Central memory CD8-positive, alpha-beta T cell (primary cell): ENCODE data around the gene USP31.
"Not testable (repeated sequence)": the region's sequence is repeated elsewhere in the genome, so short reads cannot be mapped to it uniquely, and the experiment has no call there.

Source experiments
- ATAC-seq: fragments of 150-1000 bp; cut with Tn5 transposase; replicated peaks from 2 replicates; pipeline ENCODE4 v1.10.0; 2022; ENCODE audit warnings: mild to moderate bottlenecking, moderate FRiP score, moderate number of reproducible peaks; ENCODE audit not compliant: poor library complexity, severe bottlenecking; ENCODE audit errors: extremely low read depth
- DNase-seq, 2 donors: peaks; one replicate each; pipeline ENCODE4 v3.0.0; 2021; ENCODE audit warnings: low spot score in 2 of 2
- H3K27ac Mint-ChIP-seq: one replicate; pipeline ENCODE4 v1.8.0; 2022; ENCODE audit warnings: low read depth, mild to moderate bottlenecking, moderate library complexity, mixed read lengths
- H3K27me3 Mint-ChIP-seq: one replicate; pipeline ENCODE4 v1.8.0; 2022; ENCODE audit warnings: mixed read lengths
- H3K36me3 Mint-ChIP-seq: one replicate; pipeline ENCODE4 v1.8.0; 2022; ENCODE audit warnings: mild to moderate bottlenecking, moderate library complexity, mixed read lengths; ENCODE audit not compliant: insufficient read depth
- H3K4me1 Mint-ChIP-seq: one replicate; pipeline ENCODE4 v1.8.0; 2022; ENCODE audit warnings: mixed read lengths
- H3K4me3 Mint-ChIP-seq: one replicate; pipeline ENCODE4 v1.8.0; 2022; ENCODE audit warnings: mild to moderate bottlenecking, moderate library complexity, mixed read lengths
- H3K9me3 Mint-ChIP-seq: one replicate; pipeline ENCODE4 v1.8.0; 2022; ENCODE audit warnings: mixed read lengths

USP31 gene

DNA sequence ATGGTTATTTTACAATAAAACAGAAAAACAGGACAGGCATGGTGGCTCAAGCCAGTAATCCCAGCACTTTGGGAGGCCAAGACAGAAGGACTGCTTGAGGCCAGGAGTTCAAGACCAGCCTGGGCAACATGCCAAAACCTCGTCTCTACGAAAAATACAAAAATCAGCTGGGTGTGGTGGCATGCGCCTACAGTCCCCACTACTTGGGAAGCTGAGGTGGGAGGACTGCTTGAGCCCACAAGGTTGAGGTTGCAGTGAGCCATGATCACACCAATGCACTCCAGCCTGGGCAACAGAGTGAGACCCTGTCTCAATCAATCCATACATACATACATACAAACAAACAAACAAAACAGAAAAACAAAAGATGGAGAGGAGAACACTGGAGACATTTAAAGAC is 45.6 kb downstream of the USP31 start:
- Mint-ChIP-seq H3K36me3 (peaks cover 5% of the 10 kb centered on the region), H3K27ac (no peak overlapping the region), H3K4me1 (no peaks in the 10 kb centered on the region), H3K4me3 (no peak overlapping the region), H3K9me3 (no peaks in the 10 kb centered on the region), H3K27me3 (no peaks in the 10 kb centered on the region)
- no peak for DNase-seq
- ATAC-seq: no peak

DNA sequence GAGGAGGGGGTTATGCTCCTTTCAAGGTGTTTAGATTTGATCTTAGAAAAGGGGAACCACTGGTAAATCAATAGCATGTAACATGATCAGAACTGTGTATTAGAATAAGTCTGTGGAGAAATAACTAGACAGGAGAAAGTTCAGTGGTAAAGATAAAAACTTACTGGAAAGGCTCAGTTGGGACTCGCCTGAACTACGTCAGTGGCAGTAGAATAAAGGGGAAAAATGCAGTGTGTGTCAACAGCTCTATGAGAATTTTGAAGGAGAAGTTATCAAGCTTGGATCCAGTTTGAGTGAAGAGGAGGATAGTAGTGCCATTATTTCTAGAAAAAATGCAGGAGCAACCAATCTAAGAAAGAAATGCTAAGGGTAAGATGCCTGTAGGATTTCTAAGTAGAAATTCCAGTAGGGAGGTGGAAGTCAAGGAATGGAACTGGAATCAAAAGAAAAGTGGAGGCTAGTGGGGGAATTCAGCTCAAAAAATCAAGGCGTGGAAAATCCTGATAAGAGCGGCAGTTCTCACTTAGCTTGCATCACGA is 48.2 kb downstream of the USP31 start:
- Mint-ChIP-seq H3K9me3 (no peaks in the 10 kb centered on the region), H3K4me3 (no peak overlapping the region), H3K27me3 (no peaks in the 10 kb centered on the region), H3K27ac (no peak overlapping the region), H3K4me1 (peaks cover 11% of the 10 kb centered on the region), H3K36me3 (peaks cover 5% of the 10 kb centered on the region)
- DNase-seq (no peak), ATAC-seq (no peak)

DNA sequence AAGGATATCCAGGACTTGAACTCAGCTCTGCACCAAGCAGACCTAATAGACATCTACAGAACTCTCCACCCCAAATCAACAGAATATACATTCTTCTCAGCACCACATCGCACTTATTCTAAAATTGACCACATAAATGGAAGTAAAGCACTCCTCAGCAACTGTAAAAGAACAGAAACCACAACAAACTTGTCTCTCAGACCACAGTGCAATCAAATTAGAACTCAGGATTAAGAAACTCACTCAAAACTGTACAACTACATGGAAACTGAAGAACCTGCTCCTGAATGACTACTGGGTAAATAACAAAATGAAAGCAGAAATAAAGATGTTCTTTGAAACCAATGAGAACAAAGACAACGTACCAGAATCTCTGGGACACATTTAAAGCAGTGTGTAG is 52.8 kb downstream of the USP31 start:
- ATAC-seq, H3K9me3 Mint-ChIP-seq, DNase-seq, H3K36me3 Mint-ChIP-seq, H3K27me3 Mint-ChIP-seq: not testable (repeated sequence)
- peak overlapping the region; percentile 88 for H3K27ac Mint-ChIP-seq
- H3K4me3 Mint-ChIP-seq: peak overlapping the region; percentile 53
- peaks cover 27% of the 10 kb centered on the region for H3K4me1 Mint-ChIP-seq

DNA sequence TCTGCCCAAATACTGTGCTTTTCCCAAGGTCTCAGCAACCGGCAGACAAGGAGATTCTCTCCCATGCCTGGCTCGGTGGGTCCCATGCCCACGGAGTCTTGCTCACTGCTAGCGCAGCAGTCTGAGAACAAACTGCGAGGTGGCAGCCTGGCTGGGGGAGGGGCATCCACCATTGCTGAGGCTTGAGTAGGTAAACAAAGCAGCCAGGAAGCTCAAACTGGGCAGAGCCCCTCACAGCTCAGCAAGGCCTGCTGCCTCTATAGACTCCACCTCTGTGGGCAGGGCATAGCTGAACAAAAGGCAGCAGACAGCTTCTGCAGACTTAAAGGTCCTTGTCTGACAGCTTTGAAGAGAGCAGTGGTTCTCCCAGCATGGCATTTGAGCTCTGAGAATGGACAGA is 55.1 kb downstream of the USP31 start:
- H3K27ac Mint-ChIP-seq: not testable (repeated sequence)

DNA sequence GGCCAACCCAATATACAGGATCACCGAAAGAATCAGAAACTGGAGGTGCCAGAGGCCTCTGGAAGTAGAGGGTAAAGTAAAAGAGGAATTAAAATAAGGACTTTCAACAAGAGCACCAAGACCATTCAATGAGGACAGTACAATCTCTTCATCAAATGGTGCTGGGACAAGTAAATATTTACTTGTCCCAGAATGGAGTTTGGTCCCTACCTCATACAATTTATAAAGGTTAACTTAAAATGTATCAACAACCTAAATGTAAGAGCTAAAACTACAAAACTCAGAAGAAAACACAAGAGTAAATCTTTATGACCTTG is 56.5 kb downstream of the USP31 start:
- H3K4me1 Mint-ChIP-seq: peaks cover 27% of the 10 kb centered on the region
- H3K9me3 Mint-ChIP-seq: no peaks in the 10 kb centered on the region
- no peaks in the 10 kb centered on the region for H3K27me3 Mint-ChIP-seq
- no peak for ATAC-seq
- H3K36me3 Mint-ChIP-seq: peaks cover 5% of the 10 kb centered on the region
- no peak overlapping the region for H3K27ac Mint-ChIP-seq
- no peak overlapping the region for H3K4me3 Mint-ChIP-seq
- no peak for DNase-seq

More for the DNA sequence above, 55.1 kb downstream of the USP31 start:
- H3K4me3 Mint-ChIP-seq, H3K9me3 Mint-ChIP-seq, ATAC-seq, DNase-seq, H3K27me3 Mint-ChIP-seq, H3K36me3 Mint-ChIP-seq: not testable (repeated sequence)
- peaks cover 27% of the 10 kb centered on the region for H3K4me1 Mint-ChIP-seq

DNA sequence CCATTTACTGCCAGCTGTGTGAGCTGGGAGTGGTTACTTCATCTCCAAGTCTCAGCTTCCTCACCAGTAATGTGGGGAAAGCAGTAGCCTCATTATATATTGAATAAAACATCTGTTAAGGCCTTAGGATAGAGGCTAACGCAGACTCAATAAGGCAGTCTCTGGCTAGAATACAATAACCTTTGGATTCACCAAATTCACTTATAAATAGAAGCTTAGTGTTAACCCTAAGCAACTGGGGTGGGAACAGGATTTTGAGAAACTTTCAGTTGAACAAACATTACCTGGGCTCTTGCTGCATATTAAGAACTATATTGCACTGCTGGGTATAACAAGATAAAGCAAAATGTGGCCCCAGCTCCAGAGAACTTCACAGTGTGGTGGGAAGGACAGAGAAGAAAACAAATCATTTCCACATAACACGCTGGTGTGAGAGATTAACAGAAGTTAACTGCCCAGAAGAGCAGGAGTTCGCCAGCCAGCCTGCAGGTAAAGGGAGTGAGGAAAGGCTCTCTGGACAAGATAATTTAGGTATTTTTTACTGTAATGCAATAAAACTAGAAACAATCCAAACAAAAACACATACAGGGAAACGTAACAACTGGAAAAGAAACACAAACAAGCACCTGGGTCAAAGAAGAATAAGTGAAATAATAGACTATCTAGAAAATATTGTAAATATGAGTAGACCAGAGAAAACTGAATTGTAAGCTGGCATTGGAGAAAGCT is 57.0 kb downstream of the USP31 start:
- no peaks in the 10 kb centered on the region for H3K27me3 Mint-ChIP-seq
- DNase-seq (no peak), ATAC-seq (no peak)
- no peak overlapping the region for H3K4me3 Mint-ChIP-seq
- H3K9me3 Mint-ChIP-seq: no peaks in the 10 kb centered on the region
- H3K36me3 Mint-ChIP-seq: peaks cover 5% of the 10 kb centered on the region
- H3K27ac Mint-ChIP-seq: no peak overlapping the region
- H3K4me1 Mint-ChIP-seq: peaks cover 27% of the 10 kb centered on the region

DNA sequence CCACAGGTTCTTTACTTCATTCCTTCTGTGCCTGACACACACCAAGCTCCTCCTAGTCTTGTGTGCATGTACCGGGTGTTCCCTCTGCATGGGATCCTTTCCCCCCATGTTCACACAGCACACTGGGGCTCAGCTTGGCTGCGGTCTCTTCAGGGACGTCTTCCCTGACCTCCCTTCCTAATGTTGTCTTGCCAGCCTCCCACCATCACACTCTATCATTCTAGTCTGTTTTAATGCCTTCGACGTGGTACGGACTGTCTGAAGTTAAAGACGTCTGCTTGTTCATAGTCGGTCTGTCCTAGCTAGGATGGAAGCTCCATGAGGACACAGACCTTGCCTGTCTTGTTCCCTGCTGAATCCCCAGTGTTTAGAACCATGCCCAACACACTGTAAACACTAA is 60.1 kb downstream of the USP31 start:
- peaks cover 6% of the 10 kb centered on the region for H3K36me3 Mint-ChIP-seq
- no peaks in the 10 kb centered on the region for H3K4me1 Mint-ChIP-seq
- no peaks in the 10 kb centered on the region for H3K27me3 Mint-ChIP-seq
- no peak overlapping the region for H3K27ac Mint-ChIP-seq
- no peak overlapping the region for H3K4me3 Mint-ChIP-seq
- DNase-seq (no peak), ATAC-seq (no peak)
- H3K9me3 Mint-ChIP-seq: no peaks in the 10 kb centered on the region

DNA sequence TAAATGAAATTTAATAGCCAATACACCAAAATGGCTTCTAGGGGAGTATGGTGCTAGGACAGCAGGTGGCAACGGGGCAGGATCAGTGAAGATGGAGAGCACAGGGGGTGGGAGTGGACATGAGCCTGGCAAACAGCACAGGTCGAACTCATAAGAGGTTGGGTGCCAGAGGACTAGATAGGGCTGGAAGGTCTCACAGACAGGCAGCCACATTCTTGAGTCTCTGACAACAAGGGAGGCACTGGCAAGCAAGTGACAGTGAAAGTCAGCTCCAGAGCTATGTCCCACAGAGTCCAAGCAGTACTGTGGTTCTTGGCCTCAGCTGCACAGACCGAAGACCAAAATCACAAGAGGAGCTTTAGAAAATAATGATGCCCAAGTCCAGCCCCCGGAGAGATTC is 61.2 kb downstream of the USP31 start:
- no peak for ATAC-seq
- H3K36me3 Mint-ChIP-seq: peaks cover 6% of the 10 kb centered on the region
- H3K4me1 Mint-ChIP-seq: no peaks in the 10 kb centered on the region
- no peak for DNase-seq
- H3K27me3 Mint-ChIP-seq: no peaks in the 10 kb centered on the region
- no peak overlapping the region for H3K4me3 Mint-ChIP-seq
- H3K9me3 Mint-ChIP-seq: no peaks in the 10 kb centered on the region
- no peak overlapping the region for H3K27ac Mint-ChIP-seq

DNA sequence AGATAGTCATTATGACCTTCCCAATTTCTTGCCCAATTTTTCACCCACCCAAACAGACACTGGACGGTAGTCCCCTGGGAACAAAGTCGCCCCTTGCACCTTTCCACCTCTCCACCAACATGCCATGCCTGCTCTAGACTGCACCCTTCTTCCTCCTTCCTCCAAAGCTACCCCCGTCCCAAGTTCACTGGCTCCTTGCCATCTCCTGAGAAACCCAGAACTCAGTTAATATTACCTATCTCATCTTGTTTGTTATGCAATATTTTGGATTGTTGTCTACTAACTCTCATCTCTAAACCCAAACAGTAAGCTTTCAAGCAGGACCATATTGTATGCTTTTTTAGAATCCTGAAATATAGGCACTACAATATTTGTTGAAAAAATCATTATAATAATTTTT is 63.3 kb downstream of the USP31 start:
- H3K9me3 Mint-ChIP-seq: no peaks in the 10 kb centered on the region
- H3K4me1 Mint-ChIP-seq: no peaks in the 10 kb centered on the region
- no peak overlapping the region for H3K27ac Mint-ChIP-seq
- H3K36me3 Mint-ChIP-seq: peaks cover 10% of the 10 kb centered on the region
- ATAC-seq: no peak
- H3K27me3 Mint-ChIP-seq: no peaks in the 10 kb centered on the region
- DNase-seq: no peak
- no peak overlapping the region for H3K4me3 Mint-ChIP-seq

DNA sequence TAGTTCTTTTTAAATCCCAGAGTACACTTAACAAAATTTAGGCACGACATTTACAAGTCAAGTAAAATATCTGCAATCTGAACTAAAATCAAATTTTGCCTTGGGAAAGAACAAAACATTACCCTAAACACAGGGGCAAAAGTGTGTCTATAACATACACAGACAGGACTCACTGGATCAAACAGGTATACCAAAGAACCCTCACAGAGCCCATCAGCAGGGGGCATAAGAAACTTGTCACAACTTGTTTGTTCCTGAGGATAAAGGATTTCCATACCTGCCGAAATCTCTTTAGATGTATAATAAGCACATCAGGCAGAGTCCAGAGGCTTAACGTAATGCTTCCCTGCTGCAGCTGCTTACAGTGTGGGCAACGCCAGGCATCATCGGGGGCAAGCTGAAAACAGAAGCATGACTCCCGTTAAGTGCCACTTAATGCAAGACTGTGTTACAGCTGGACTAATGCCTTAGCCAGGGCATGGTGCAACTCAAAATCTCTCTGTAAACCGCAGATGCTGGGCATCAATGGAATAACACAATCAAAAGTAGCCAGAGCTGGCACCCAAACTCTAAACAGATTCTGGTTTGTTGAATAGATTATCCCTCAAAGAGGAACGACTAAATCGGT is 67.0 kb downstream of the USP31 start:
- Mint-ChIP-seq H3K4me1 (no peaks in the 10 kb centered on the region), H3K9me3 (no peaks in the 10 kb centered on the region), H3K27me3 (no peaks in the 10 kb centered on the region), H3K36me3 (peaks cover 11% of the 10 kb centered on the region), H3K4me3 (no peak overlapping the region), H3K27ac (no peak overlapping the region)
- ATAC-seq: no peak
- no peak for DNase-seq

DNA sequence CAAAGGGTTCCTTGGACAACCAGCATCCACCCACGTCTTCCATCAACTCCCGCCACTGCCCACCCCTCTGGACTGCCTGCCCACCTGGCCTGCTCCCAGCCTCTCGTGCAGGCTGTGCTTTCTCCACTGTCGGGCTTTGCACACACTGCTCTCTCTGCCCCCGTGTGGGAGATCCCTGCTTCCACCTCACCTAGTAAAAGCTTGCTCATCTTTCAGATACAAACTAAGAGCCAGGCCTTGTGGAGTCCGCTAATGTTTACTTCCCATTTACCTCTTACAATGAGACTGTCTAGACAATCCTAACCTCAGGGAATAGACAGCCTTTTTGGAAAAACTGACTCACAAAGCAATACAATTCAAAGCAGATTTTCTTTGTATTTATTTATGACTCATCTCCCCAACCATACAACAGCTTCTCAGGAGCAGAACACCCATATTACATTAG is 67.6 kb downstream of the USP31 start:
- Mint-ChIP-seq H3K9me3 (no peaks in the 10 kb centered on the region), H3K27me3 (no peaks in the 10 kb centered on the region), H3K27ac (no peak overlapping the region), H3K4me1 (no peaks in the 10 kb centered on the region), H3K4me3 (no peak overlapping the region), H3K36me3 (peaks cover 11% of the 10 kb centered on the region)
- DNase-seq (no peak), ATAC-seq (no peak)

DNA sequence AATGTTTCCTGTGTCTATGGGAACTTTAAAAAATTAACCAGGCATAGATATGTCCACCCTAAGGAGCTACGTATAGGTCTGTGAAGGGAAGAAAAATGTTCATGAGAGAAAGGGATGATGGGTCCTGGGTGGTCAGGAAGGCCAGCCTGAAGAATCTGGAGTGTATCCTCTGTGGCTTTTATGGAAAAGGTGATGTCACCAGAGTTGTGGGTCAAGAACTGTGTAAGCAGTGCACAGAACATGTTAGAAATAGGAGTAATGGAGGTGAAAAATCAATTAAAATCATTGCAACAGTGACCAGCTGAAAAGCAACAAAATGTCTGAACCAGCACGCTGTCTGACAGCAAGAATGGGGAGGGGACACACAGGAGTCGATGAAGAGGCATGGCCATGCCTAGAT is 68.5 kb downstream of the USP31 start:
- H3K9me3 Mint-ChIP-seq: no peaks in the 10 kb centered on the region
- no peaks in the 10 kb centered on the region for H3K4me1 Mint-ChIP-seq
- no peak for DNase-seq
- ATAC-seq: no peak
- peaks cover 10% of the 10 kb centered on the region for H3K36me3 Mint-ChIP-seq
- no peak overlapping the region for H3K27ac Mint-ChIP-seq
- H3K27me3 Mint-ChIP-seq: no peaks in the 10 kb centered on the region
- no peak overlapping the region for H3K4me3 Mint-ChIP-seq

DNA sequence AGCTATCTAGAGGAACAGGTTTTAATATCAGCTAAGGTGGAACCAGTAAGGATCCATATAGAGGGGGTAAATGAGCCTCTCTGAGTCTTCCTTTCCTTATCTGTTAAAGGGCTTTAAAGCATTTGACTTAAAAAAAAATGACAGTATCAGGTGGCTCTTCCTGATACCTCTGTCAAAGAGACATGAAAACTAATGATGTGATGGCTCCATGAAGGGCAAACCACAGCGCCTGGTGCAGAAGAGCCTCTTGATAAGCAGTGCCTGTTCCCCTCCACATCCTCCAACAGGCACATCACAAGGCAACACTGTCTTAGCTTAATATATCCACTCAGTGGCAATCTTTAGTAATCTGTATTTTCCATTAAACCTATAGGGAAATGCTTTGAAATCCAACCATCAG is 68.9 kb downstream of the USP31 start:
- Mint-ChIP-seq H3K4me3 (no peak overlapping the region), H3K36me3 (peaks cover 10% of the 10 kb centered on the region), H3K27ac (no peak overlapping the region), H3K4me1 (no peaks in the 10 kb centered on the region), H3K27me3 (no peaks in the 10 kb centered on the region), H3K9me3 (no peaks in the 10 kb centered on the region)
- ATAC-seq: no peak
- no peak for DNase-seq
